SU-DHL-6 (cell line): ENCODE measurements around the gene MYOCD.

Source experiments
- H2AFZ ChIP-seq: fragments of 200-600 bp; sonication (generic); 2 replicates; pipeline ENCODE4 v1.6.1; 2014; ENCODE audit warnings: low read depth, mild to moderate bottlenecking, moderate library complexity, mixed read lengths, antibody characterized with exemption, low read length; ENCODE audit not compliant: severe bottlenecking
- H3F3A ChIP-seq: fragments of 200-600 bp; shearing (Covaris generic); 2 replicates; pipeline ENCODE4 v1.6.0; 2016; ENCODE audit warnings: antibody characterized with exemption, mild to moderate bottlenecking; ENCODE audit not compliant: insufficient read depth
- H3K27ac ChIP-seq: fragments of 200-600 bp; sonication (generic); 2 replicates; pipeline ENCODE4 v1.5.1; 2016; ENCODE audit warnings: low read depth, mild to moderate bottlenecking, low read length, moderate library complexity, mixed read lengths
- H3K27me3 ChIP-seq: fragments of 200-600 bp; sonication (generic), shearing (Covaris generic); 2 replicates; pipeline ENCODE4 v1.6.0; 2014; ENCODE audit warnings: mild to moderate bottlenecking, low read length
- H3K36me3 ChIP-seq: fragments of 200-600 bp; sonication (generic); 2 replicates; pipeline ENCODE4 v1.6.1; 2014; ENCODE audit warnings: mild to moderate bottlenecking, low read length, mixed read lengths
- H3K4me2 ChIP-seq: fragments of 300-600, 200-600 bp; shearing (Covaris generic), sonication (generic); 2 replicates; pipeline ENCODE4 v1.6.0; 2014; ENCODE audit warnings: low read length, low read depth, mild to moderate bottlenecking; ENCODE audit not compliant: poor library complexity, severe bottlenecking
- H3K4me3 ChIP-seq: fragments of 200-600 bp; sonication (generic); 2 replicates; pipeline ENCODE4 v1.5.1; 2014; ENCODE audit warnings: antibody characterized with exemption, low read length, mild to moderate bottlenecking, mixed read lengths; ENCODE audit not compliant: insufficient read depth, poor library complexity, severe bottlenecking
- H3K79me2 ChIP-seq: fragments of 200-600 bp; sonication (generic); 2 replicates; pipeline ENCODE4 v1.6.1; 2014; ENCODE audit warnings: mild to moderate bottlenecking, low read length, moderate library complexity; ENCODE audit not compliant: insufficient read depth
- H3K9ac ChIP-seq: fragments of 200-600 bp; sonication (generic); 2 replicates; pipeline ENCODE4 v1.7.0; 2014; ENCODE audit warnings: mild to moderate bottlenecking, low read length
- H3K9me2 ChIP-seq: fragments of 200-600 bp; sonication (generic); replicated peaks from 2 replicates; pipeline ENCODE4 v1.6.1; 2014; ENCODE audit warnings: low read length; ENCODE audit not compliant: insufficient read depth
- H3K9me3 ChIP-seq: fragments of 200-600 bp; sonication (generic); 2 replicates; pipeline ENCODE4 v1.6.1; 2014; ENCODE audit warnings: low read length, mixed read lengths; ENCODE audit not compliant: insufficient read depth
- H4K20me1 ChIP-seq: fragments of 200-600 bp; sonication (generic); 2 replicates; pipeline ENCODE4 v1.6.1; 2014; ENCODE audit warnings: low read depth, mild to moderate bottlenecking, antibody characterized with exemption, low read length, moderate library complexity, mixed read lengths
- EZH2phosphoT487 ChIP-seq: fragments of 200-600 bp; sonication (generic), shearing (Covaris generic); conservative IDR thresholded peaks from 2 replicates; pipeline ENCODE4 v1.6.1; 2018; ENCODE audit warnings: mild to moderate bottlenecking, antibody characterized with exemption, low read length, moderate library complexity, mixed read lengths
- TF ChIP-seq, protein P1 (sequence below): fragments of 200-600 bp; sonication (generic); IDR thresholded peaks from one replicate; pipeline ENCODE4 v1.5.1; 2017; ENCODE audit warnings: antibody characterized with exemption, mild to moderate bottlenecking, low read length, moderate library complexity; ENCODE audit not compliant: insufficient read depth, poor library complexity, severe bottlenecking

Gene MYOCD

DNA sequence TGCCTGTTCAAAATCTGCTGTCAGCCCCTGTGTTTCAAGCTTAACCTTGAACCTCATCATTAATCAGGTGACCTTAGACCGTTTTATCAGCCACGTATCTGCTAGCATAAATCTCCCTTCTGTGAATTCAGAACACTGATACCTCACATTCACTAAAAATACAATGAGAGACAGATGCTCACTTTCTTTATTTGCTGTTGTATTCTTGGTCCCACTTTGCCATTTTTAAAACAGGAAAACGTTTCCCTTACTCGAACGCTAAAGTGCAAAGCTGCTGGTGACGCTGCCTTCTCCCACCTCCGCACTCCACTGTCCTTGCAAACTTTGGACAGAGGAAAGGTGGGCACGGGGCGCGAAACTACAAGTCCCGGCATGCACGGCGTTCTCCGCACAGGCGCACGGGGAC, 123.4 kb downstream of the MYOCD start:
- H3K9ac ChIP-seq: peak overlapping the region; percentile 60
- no peaks in the 10 kb centered on the region for H3F3A ChIP-seq
- peak overlapping the region; percentile 68 for H3K4me3 ChIP-seq
- H3K27me3 ChIP-seq: no peaks in the 10 kb centered on the region
- TF ChIP-seq EZH2phosphoT487: no peak
- TF ChIP-seq, protein P1, sequence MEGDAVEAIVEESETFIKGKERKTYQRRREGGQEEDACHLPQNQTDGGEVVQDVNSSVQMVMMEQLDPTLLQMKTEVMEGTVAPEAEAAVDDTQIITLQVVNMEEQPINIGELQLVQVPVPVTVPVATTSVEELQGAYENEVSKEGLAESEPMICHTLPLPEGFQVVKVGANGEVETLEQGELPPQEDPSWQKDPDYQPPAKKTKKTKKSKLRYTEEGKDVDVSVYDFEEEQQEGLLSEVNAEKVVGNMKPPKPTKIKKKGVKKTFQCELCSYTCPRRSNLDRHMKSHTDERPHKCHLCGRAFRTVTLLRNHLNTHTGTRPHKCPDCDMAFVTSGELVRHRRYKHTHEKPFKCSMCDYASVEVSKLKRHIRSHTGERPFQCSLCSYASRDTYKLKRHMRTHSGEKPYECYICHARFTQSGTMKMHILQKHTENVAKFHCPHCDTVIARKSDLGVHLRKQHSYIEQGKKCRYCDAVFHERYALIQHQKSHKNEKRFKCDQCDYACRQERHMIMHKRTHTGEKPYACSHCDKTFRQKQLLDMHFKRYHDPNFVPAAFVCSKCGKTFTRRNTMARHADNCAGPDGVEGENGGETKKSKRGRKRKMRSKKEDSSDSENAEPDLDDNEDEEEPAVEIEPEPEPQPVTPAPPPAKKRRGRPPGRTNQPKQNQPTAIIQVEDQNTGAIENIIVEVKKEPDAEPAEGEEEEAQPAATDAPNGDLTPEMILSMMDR: no peak
- no peaks in the 10 kb centered on the region for H3K36me3 ChIP-seq
- peak overlapping the region; percentile 36 for H2AFZ ChIP-seq
- peak overlapping the region; percentile 50 for H3K4me2 ChIP-seq
- no peaks in the 10 kb centered on the region for H3K79me2 ChIP-seq
- 0 out of 2 replicates have a peak, but pooled peaks cover 3% of the 10 kb centered on the region for H4K20me1 ChIP-seq
- H3K9me2 ChIP-seq: no peaks in the 10 kb centered on the region
- no peaks in the 10 kb centered on the region for H3K9me3 ChIP-seq
- no peak overlapping the region for H3K27ac ChIP-seq

DNA sequence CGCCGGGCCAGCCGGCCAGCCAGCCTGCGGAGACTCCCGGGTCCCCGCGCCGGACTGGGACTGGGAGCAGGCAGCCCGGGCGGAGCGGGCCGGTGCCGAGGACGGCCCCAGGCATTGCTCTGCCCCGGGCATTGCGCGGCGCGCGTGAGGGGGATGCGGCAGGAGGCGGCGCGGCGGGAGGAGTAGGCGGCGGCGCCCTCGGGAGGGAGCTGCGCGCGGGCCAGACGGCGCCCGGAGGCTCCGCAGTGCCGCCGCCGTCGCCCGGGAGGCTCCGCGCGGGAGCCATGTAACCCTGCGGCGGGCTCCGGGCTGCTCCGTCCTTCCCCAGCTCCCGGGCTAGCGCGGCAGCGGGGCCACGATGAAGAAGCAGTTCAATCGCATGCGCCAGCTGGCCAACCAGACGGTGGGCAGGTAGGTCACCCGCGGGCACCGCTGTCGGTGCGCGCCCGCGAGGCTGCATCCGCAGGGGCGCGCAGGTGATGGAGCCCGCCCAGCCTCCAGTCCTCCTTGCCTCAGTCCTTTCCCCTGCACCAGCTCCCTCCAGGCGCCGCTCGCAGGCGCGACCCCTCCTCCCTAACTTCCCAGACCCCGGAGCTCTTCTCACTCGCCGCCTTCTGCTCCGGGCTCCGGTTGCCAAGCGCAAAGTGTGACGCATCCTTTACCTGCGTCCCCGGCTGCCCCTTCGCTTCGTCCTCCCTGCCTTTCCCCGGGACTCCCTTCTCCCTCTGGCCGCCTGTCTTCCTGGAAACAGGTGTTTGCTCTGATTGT, 124.0 kb downstream of the MYOCD start, which contains the start of gene ARHGAP44:
TSS of gene ARHGAP44 (plus strand) at position 18 of the 768 bp plus-strand sequence. CDS start at position 359, 341 bp downstream.
- Histone ChIP-seq H3K4me2 (peak within 1 kb of the TSS; percentile 50), H3K4me3 (peak within 1 kb of the TSS; percentile 68)

DNA sequence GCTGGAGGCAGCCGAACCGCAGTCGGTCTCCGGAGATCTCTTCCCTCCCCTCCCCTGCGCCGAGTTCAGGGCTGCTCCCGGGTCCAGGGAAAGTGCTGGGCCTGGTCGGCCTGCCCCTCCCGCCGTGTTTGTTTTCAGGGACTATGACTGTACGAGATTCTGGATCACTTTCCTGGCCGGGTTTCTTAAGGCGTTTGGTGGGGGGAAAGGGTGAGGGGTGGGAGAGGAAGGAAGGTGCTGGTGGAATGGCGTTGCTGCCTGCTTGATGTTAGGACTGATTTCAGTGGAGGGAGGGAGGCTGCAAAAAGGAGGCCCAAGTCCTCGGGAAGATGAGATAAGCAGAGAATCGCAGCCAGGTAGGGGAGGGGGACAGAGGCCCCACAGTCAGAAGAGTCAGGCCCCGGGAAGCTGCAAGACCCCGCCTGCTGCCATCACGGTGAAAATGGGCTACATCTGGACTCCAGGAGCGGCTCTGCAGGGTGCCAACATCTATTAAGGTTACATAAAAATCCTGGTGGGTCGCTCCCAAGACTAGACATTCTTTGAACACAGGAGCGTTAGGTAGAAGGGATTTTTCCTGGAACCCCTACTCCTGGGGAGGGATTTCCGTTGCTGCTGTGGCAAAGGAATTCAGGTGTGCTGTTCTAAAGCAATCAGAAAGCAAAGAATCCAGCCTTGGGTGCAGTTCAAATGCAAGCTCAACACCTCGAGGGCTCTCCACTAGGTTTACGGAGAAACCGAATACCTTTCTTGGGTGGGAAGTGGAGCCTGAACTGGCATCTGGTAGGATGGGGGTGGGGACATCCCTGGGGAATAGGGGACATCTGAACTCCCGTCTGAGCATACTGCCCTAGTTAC, 124.8 kb downstream of the MYOCD start:
- Histone ChIP-seq H3K27ac (no peak overlapping the region), H3K79me2 (no peaks in the 10 kb centered on the region), H4K20me1 (peaks cover 3% of the 10 kb centered on the region; the same call in 1 of the 2 replicates), H3K4me2 (peak overlapping the region; percentile 50), H3K36me3 (no peaks in the 10 kb centered on the region), H3F3A (no peaks in the 10 kb centered on the region), H3K4me3 (peak overlapping the region; percentile 68), H3K9ac (peak overlapping the region; percentile 60), H3K27me3 (no peaks in the 10 kb centered on the region), H3K9me2 (no peaks in the 10 kb centered on the region), H3K9me3 (no peaks in the 10 kb centered on the region), H2AFZ (peak overlapping the region; percentile 36)
- TF ChIP-seq, protein P1: no peak
- TF ChIP-seq EZH2phosphoT487: no peak

More for the DNA sequence above, 124.0 kb downstream of the MYOCD start, which contains the start of gene ARHGAP44:
- TF ChIP-seq, protein P1: no peak
- TF ChIP-seq EZH2phosphoT487: no peak
- no peaks in the 10 kb centered on the region for H3K79me2 ChIP-seq
- H4K20me1 ChIP-seq: 0 out of 2 replicates have a peak, but pooled peaks cover 3% of the 10 kb centered on the region
- H3K27me3 ChIP-seq: no peaks in the 10 kb centered on the region
- H3K36me3 ChIP-seq: no peaks in the 10 kb centered on the region
- peak within 1 kb of the TSS; percentile 60 for H3K9ac ChIP-seq
- H3K9me2 ChIP-seq: no peaks in the 10 kb centered on the region
- no peaks in the 10 kb centered on the region for H3F3A ChIP-seq
- H3K9me3 ChIP-seq: no peaks in the 10 kb centered on the region
- peak within 1 kb of the TSS; percentile 36 for H2AFZ ChIP-seq
- no peak within 1 kb of the TSS for H3K27ac ChIP-seq
